Neural cell (in vitro differentiated cells): ENCODE data around the gene WIZ. TPM values are rescaled to one million over a fixed set of nuclear protein-coding genes. Genes with fewer than 3 reads are reported as not detected.

Source experiments
- H2AFZ ChIP-seq: fragments of 200-600, 300-800 bp; sonication (generic), shearing (Covaris generic); 2 replicates; pipeline ENCODE4 v1.6.0; 2014; ENCODE audit warnings: low read depth, mild to moderate bottlenecking, antibody characterized with exemption, low read length, moderate library complexity
- H3F3A ChIP-seq: fragments of 200-600 bp; shearing (Covaris generic); 2 replicates; pipeline ENCODE4 v1.6.1; 2016; ENCODE audit warnings: mild to moderate bottlenecking, moderate library complexity, mixed read lengths, antibody characterized with exemption, low read length; ENCODE audit not compliant: insufficient read depth, poor library complexity, severe bottlenecking
- H3K27ac ChIP-seq: fragments of 200-600, 300-800 bp; sonication (generic), shearing (Covaris generic); 2 replicates; pipeline ENCODE4 v1.5.1; 2014; ENCODE audit warnings: mild to moderate bottlenecking, low read length, moderate library complexity
- H3K27me3 ChIP-seq: fragments of 300-800, 200-600 bp; sonication (generic), shearing (Covaris generic); 2 replicates; pipeline ENCODE4 v1.6.0; 2014; ENCODE audit warnings: mild to moderate bottlenecking, low read depth, low read length, moderate library complexity; ENCODE audit not compliant: insufficient read depth
- H3K36me3 ChIP-seq: fragments of 300-800, 200-600 bp; sonication (generic), shearing (Covaris generic); 2 replicates; pipeline ENCODE4 v1.5.1; 2014; ENCODE audit warnings: mild to moderate bottlenecking, antibody characterized with exemption, low read length, moderate library complexity; ENCODE audit not compliant: insufficient read depth
- H3K4me2 ChIP-seq: fragments of 300-800, 200-600 bp; sonication (generic), shearing (Covaris generic); 2 replicates; pipeline ENCODE4 v1.6.0; 2014; ENCODE audit warnings: mild to moderate bottlenecking, low read length
- H3K4me3 ChIP-seq: fragments of 300-800, 200-600 bp; sonication (generic), shearing (Covaris generic); 2 replicates; pipeline ENCODE4 v1.5.1; 2014; ENCODE audit warnings: mild to moderate bottlenecking, low read length, moderate library complexity
- H3K79me2 ChIP-seq: fragments of 200-600 bp; shearing (Covaris generic); replicated peaks from 2 replicates; pipeline ENCODE4 v1.6.0; 2014; ENCODE audit warnings: mild to moderate bottlenecking, low read length, moderate library complexity; ENCODE audit not compliant: insufficient read depth
- H3K9ac ChIP-seq: fragments of 300-800, 200-600 bp; sonication (generic), shearing (Covaris generic); 2 replicates; pipeline ENCODE4 v1.6.1; 2016; ENCODE audit warnings: mild to moderate bottlenecking, low read length, mixed read lengths
- H3K9me2 ChIP-seq: fragments of 200-600 bp; shearing (Covaris generic); 2 replicates; pipeline ENCODE4 v1.6.1; 2016; ENCODE audit warnings: mild to moderate bottlenecking, low read length, mixed read lengths; ENCODE audit not compliant: insufficient read depth
- H3K9me3 ChIP-seq: fragments of 200-600, 300-800 bp; sonication (generic), shearing (Covaris generic); 2 replicates; pipeline ENCODE4 v1.6.1; 2016; ENCODE audit warnings: mild to moderate bottlenecking, mixed run types, low read length, moderate library complexity, mixed read lengths
- H4K20me1 ChIP-seq: fragments of 200-600 bp; shearing (Covaris generic); 2 replicates; pipeline ENCODE4 v1.6.1; 2016; ENCODE audit warnings: mild to moderate bottlenecking, mixed run types; ENCODE audit not compliant: insufficient read depth
- EP300 ChIP-seq: fragments of 450-650 bp; conservative IDR thresholded peaks from 2 replicates; pipeline ENCODE4 v1.6.1; 2014; ENCODE audit warnings: antibody characterized with exemption, mild to moderate bottlenecking, moderate library complexity; ENCODE audit not compliant: poor library complexity, severe bottlenecking
- EZH2 ChIP-seq: fragments of 200-600, 300-800 bp; shearing (Covaris generic), sonication (generic); IDR thresholded peaks from 2 replicates; pipeline ENCODE4 v1.6.1; 2014; ENCODE audit warnings: antibody characterized with exemption, low read length, borderline replicate concordance, mild to moderate bottlenecking; ENCODE audit not compliant: insufficient read depth, poor library complexity, severe bottlenecking
- MXI1 ChIP-seq: fragments of 450-650 bp; conservative IDR thresholded peaks from 2 replicates; pipeline ENCODE4 v1.6.1; 2014; ENCODE audit warnings: antibody characterized with exemption, mild to moderate bottlenecking; ENCODE audit not compliant: poor library complexity, severe bottlenecking
- POLR2AphosphoS5 ChIP-seq: IDR thresholded peaks from 2 replicates; pipeline ENCODE4 v1.6.1; 2012
- RAD21 ChIP-seq: fragments of 450-650 bp; conservative IDR thresholded peaks from 2 replicates; pipeline ENCODE4 v1.6.1; 2014; ENCODE audit warnings: antibody characterized with exemption, mild to moderate bottlenecking, moderate library complexity
- SMC3 ChIP-seq: fragments of 450-650 bp; conservative IDR thresholded peaks from 2 replicates; pipeline ENCODE4 v1.6.1; 2014; ENCODE audit warnings: antibody characterized with exemption, mild to moderate bottlenecking, moderate library complexity; ENCODE audit not compliant: poor library complexity
- TAF1 ChIP-seq: IDR thresholded peaks from 2 replicates; pipeline ENCODE4 v1.6.1; 2012; ENCODE audit warnings: low read depth
- polyA plus RNA-seq: library from polyadenylated mRNA; depleted of rRNA; stranded (reverse); fragments of >200 nt; gene quantifications from 2 replicates; pipeline ENCODE4 v1.2.3, GENCODE V29; 2014
- TF ChIP-seq, protein P1 (sequence below): fragments of 450-650 bp; IDR thresholded peaks from 2 replicates; pipeline ENCODE4 v1.5.1; 2014; ENCODE audit warnings: antibody characterized with exemption, mild to moderate bottlenecking, moderate library complexity; ENCODE audit not compliant: poor library complexity, severe bottlenecking
- TF ChIP-seq, protein P2 (sequence below): IDR thresholded peaks from 2 replicates; pipeline ENCODE4 v1.6.1; 2012; ENCODE audit warnings: borderline replicate concordance

WIZ gene
- polyA plus RNA-seq, 1 donor from 2014 or later, result 13.0 TPM

DNA sequence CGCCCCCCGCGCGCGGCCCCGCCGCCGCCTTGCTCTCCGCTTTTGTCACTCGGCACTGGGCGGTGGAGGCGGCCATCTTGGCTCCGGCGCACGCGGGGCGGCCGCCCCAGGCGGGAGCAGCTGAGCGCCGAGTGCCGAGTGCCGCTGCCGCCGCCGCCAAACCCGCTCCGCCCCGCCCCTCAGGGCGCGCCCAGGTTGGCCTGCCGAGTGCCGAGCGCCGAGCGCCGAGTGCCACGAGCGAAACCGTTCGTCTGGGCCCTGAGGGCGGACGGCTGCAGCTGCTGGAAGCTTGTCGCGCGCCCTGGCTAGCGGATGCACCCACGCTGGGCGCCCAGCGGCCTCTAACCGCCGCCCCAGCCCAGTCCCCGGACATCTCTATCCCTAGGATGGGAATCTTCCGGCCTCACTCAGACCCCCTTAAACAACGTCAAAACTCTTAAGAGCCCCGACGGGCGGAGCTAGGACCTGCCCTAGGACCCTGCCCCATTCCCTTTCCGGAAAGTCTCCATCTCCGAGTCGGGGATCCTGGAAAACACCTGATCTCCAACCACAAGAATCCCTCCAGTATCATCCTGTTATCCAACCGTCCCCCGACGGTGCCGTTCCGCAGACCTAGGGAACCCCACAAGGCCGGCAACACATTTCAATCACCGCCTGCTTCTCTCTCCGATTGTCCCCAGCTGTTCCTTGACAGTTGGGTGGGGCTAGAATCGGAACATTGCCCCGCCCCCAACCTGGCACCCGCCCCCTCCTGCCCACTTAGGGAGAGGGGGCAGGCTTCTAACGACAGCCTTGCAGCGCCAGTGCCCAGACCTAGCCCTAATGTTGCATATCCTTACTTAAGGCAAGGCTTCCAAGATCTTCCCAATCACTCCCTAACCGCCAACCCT lies 16.9 kb downstream of the WIZ start:
- Histone ChIP-seq H3F3A (no peaks in the 10 kb centered on the region), H3K27me3 (no peaks in the 10 kb centered on the region), H3K79me2 (peaks cover 30% of the 10 kb centered on the region), H4K20me1 (no peaks in the 10 kb centered on the region), H3K9me2 (no peaks in the 10 kb centered on the region), H3K4me3 (peak overlapping the region; percentile 73), H3K4me2 (peak overlapping the region; percentile 44), H3K9ac (peak overlapping the region; percentile 73), H3K9me3 (no peaks in the 10 kb centered on the region), H3K36me3 (no peaks in the 10 kb centered on the region), H3K27ac (peak overlapping the region; percentile 70), H2AFZ (peak overlapping the region; percentile 60)
- TF ChIP-seq RAD21 (peak; percentile 33), TAF1 (peak; percentile 92), EZH2 (no peak), POLR2AphosphoS5 (peak; percentile 84), MXI1 (peak; percentile 92), EP300 (peak; percentile 42), SMC3 (peak; percentile 35)
- TF ChIP-seq, protein P1, sequence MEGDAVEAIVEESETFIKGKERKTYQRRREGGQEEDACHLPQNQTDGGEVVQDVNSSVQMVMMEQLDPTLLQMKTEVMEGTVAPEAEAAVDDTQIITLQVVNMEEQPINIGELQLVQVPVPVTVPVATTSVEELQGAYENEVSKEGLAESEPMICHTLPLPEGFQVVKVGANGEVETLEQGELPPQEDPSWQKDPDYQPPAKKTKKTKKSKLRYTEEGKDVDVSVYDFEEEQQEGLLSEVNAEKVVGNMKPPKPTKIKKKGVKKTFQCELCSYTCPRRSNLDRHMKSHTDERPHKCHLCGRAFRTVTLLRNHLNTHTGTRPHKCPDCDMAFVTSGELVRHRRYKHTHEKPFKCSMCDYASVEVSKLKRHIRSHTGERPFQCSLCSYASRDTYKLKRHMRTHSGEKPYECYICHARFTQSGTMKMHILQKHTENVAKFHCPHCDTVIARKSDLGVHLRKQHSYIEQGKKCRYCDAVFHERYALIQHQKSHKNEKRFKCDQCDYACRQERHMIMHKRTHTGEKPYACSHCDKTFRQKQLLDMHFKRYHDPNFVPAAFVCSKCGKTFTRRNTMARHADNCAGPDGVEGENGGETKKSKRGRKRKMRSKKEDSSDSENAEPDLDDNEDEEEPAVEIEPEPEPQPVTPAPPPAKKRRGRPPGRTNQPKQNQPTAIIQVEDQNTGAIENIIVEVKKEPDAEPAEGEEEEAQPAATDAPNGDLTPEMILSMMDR, result no peak
- TF ChIP-seq, protein P2, sequence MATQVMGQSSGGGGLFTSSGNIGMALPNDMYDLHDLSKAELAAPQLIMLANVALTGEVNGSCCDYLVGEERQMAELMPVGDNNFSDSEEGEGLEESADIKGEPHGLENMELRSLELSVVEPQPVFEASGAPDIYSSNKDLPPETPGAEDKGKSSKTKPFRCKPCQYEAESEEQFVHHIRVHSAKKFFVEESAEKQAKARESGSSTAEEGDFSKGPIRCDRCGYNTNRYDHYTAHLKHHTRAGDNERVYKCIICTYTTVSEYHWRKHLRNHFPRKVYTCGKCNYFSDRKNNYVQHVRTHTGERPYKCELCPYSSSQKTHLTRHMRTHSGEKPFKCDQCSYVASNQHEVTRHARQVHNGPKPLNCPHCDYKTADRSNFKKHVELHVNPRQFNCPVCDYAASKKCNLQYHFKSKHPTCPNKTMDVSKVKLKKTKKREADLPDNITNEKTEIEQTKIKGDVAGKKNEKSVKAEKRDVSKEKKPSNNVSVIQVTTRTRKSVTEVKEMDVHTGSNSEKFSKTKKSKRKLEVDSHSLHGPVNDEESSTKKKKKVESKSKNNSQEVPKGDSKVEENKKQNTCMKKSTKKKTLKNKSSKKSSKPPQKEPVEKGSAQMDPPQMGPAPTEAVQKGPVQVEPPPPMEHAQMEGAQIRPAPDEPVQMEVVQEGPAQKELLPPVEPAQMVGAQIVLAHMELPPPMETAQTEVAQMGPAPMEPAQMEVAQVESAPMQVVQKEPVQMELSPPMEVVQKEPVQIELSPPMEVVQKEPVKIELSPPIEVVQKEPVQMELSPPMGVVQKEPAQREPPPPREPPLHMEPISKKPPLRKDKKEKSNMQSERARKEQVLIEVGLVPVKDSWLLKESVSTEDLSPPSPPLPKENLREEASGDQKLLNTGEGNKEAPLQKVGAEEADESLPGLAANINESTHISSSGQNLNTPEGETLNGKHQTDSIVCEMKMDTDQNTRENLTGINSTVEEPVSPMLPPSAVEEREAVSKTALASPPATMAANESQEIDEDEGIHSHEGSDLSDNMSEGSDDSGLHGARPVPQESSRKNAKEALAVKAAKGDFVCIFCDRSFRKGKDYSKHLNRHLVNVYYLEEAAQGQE, result peak; percentile 80

DNA sequence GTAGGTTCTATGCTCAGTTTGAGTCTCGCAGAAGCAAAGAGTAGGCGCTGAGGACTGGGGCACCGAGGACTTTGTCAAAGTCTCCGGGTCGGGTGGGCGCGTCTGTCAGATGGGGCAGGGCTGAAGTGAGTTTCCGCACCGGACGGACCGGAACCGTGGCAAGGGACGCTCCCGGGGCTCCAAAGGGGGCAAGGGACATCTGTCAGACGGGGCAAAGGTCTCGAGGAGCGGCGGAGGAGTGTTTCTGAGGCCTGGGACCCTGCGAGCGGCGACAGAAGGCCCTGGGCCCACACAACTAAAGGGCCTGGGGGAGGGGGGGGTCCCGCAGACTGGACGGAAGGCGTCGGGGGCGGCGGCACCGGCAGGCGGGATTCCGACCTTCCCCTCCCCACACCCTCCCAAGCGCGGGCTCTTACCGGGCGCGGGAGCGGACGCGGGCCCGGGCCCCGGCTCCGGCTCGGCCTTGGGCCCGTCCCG lies 17.7 kb downstream of the WIZ start:
- H3K4me2 ChIP-seq, result peak overlapping the region; percentile 97
- no peaks in the 10 kb centered on the region for H3K9me3 ChIP-seq
- H3K36me3 ChIP-seq, result no peaks in the 10 kb centered on the region
- TF ChIP-seq EP300 (no peak), POLR2AphosphoS5 (peak; percentile 15)
- H3K27me3 ChIP-seq, result no peaks in the 10 kb centered on the region
- peak overlapping the region; percentile 90 for H3K4me3 ChIP-seq
- H3K79me2 ChIP-seq, result peaks cover 30% of the 10 kb centered on the region
- no peaks in the 10 kb centered on the region for H4K20me1 ChIP-seq
- no peaks in the 10 kb centered on the region for H3F3A ChIP-seq
- H2AFZ ChIP-seq, result no peak overlapping the region
- no peaks in the 10 kb centered on the region for H3K9me2 ChIP-seq
- peak overlapping the region; percentile 56 for H3K27ac ChIP-seq
- H3K9ac ChIP-seq, result peak overlapping the region; percentile 87
